T-helper 9 cell (primary cell): ENCODE measurements around the gene SDR42E1.

Experiments used
- DNase-seq: peaks from one replicate; pipeline ENCODE4 v3.0.0-alpha.2; 2020
- total RNA-seq, 2 donors: gene quantifications; one replicate each; lab custom pipeline; 2026; lab: John Stamatoyannopoulos, UW

The SDR42E1 gene, protein sequence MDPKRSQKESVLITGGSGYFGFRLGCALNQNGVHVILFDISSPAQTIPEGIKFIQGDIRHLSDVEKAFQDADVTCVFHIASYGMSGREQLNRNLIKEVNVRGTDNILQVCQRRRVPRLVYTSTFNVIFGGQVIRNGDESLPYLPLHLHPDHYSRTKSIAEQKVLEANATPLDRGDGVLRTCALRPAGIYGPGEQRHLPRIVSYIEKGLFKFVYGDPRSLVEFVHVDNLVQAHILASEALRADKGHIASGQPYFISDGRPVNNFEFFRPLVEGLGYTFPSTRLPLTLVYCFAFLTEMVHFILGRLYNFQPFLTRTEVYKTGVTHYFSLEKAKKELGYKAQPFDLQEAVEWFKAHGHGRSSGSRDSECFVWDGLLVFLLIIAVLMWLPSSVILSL
- 5.8 to 14.8 reads per million in 2 donors for total RNA-seq

- peak; percentile 29 for DNase-seq
Measured at GRCh38 chr16:82011199-82011641, at the start of gene SDR42E1. TSS of gene SDR42E1 (minus strand) at chr16:82011470. CDS start at chr16:82000858, 10,612 bp downstream.

DNA sequence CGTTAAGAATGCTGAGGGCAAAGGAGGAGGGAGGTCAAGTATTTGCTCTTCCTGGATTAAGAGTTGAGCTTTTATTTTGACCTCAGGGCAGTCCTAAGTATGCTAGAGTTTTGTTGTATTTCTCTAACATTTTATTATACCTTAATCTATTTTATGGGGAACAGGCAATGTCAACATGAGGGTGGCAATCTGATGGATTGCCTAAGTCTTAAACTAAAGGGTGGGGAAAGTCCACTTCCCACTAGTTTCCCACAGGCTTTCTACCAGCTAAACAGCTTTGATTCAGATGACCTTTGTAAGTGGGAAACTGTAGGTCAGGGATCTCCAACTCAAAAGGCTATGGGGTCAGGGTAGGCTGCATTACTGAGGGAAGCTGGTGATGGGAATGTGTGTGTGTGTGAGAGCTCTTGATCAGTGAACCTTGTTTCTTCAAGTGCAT is 48.7 kb upstream of the SDR42E1 start:
- DNase-seq: no peak

- DNase-seq: no peak
Measured at GRCh38 chr16:82059161-82059982, 48.1 kb upstream of the SDR42E1 start.

DNA sequence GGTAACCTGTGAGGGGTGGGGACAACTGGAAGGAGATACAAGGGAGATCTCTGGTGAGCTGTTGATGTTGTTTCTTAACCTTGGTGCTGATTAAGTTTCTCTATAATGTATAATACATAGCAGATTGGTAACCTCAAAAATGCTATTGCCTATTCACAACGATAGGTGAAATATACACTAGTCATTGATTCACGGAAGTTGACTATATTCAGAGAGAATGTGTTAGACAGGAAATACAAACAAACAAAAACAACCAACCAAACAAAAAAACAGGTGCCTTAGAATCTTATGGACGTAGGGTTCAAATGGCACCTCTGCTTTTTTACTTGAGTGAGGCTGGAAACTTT is 45.3 kb upstream of the SDR42E1 start:
- DNase-seq: no peak

DNA sequence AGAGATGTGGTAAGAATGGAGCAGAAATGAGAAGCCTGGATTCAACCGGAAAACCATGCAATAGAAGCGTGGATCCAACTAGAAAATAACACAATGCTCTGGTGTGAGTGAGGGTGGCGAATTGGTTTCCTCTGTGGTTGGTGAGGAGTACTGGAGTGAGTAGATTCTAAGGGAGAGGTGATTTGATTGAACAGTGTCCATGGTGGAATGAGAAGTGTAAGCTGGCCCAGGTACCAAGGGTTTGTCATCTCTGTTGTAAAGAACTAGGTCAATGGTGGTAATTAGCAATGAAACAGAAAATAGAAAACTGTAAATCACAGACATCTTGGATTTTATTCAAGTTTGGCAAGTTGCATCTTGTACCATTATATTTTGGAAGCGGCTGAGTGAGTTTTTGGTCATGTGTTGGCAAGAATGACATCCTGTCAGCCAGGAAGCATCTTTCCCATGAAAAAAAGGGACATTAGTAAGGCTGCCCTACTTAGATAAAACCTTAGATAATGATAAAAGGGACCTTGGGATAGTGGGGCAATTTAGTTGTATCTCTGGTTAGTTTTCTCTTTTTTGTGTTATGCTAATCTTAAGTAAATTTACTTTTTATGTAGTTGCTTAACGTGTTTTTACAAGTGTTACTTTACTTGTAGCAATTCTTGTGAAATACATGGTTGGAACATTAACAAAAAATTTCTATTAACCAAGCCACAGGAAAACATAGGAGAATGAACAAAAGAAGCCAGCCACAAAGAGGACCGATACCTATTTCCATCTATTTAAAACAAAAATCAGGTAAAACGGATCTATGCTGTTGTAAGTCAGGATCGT is 44.7 kb upstream of the SDR42E1 start:
- DNase-seq: no peak

DNA sequence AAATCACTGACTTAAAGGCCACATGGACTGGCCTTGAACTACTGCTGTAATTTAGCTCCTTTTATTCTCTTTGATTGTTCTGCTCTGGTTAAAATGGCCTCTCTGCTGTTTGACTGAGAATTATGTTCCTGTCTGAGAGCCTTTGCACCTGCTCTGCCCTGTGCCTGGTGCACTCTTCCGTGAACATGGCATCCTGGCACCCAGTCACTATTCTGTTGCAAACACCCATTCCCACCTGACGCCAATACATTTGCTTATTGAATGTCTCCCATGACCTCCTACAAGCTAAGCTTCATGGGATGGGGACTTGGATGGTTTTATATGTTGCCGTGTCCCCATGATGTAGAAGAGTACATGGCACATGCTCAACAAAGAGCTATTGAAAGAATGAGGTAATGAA is 43.8 kb upstream of the SDR42E1 start:
- DNase-seq: no peak

DNA sequence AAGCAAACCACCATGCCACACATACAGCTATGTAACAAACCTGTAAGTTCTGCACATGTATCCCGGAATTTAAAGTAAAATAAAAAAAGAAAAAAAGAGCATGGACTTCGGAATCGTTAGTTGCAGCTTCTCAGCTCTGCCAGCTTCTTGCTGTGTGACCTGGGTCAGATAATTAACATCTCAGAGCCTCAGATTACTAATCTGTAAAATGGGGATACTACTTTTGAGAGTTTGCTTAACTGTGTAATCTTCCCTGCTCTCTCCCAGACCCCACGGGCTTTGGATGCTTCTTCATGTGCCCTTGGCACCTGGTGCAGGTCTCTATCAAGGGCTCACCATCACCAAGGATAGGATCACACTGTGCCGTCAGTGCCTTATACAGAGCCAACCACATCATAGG is 40.4 kb upstream of the SDR42E1 start:
- no peak for DNase-seq

DNA sequence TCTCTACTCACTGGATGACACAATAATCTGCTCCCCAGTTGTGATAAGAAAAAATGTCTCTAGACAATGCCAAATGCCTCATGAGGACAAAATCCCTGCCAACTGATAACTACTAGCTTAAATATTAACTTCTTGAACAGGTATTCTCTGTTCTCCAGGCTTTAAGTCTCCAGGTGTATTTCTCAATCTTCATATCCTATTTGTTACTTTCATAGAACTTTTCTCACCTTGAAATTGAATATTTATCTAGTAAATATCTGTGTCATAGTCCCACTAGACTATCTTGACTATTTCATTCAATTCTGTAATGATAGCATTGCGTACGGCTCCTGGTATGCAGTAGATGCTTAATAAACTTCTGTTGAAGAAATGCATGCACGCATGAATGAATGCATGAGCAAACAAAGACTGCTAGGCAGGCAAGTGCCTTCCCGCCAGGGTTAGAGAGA is 39.7 kb upstream of the SDR42E1 start:
- DNase-seq: no peak

- DNase-seq: no peak
Measured at GRCh38 chr16:82050506-82050905, 39.2 kb upstream of the SDR42E1 start.

DNA sequence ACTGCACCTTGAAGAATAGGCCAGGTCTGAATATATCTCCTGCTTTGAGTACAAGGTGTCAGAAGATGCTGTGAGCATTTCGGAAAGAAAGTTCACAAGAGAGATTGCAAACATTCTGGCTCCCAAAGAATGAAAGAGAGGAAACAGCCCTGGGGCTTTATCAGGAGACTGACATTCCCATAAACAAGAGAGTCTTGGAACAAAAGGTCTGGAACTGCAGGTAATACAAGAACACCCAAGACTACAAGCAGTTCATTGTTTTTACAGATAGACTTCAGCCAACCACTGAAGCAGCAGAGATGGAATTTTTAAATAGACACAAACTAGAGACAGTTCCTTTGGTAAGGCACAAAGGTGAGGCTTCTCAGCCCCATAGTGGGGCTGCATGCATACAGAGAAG is 38.2 kb upstream of the SDR42E1 start:
- no peak for DNase-seq

GRCh38 chr16:82047787-82048186 is 36.5 kb upstream of the SDR42E1 start:
- DNase-seq: no peak

GRCh38 chr16:82047374-82047773 is 36.1 kb upstream of the SDR42E1 start:
- DNase-seq: no peak

GRCh38 chr16:82046941-82047340 is 35.7 kb upstream of the SDR42E1 start:
- no peak for DNase-seq

GRCh38 chr16:82046541-82046940 is 35.3 kb upstream of the SDR42E1 start:
- DNase-seq: no peak

DNA sequence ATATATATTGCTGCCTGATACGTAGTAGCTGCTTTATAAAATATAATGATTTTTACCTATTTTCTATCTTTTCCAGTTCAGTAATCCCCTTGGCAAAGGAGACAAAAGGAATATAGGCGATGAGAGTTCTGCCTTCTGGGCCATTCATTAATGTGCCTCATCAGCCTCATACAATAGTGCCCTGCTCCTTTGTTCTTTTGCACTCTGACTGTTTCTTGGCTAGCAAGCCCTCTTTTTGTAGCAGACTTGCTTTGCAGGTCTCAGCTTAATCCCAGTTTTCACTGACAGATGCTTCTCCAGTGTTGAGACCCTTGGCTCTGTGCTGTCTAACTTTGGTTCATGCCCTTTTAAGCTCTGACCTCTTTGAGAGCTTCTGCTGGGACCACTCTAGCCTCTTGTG is 34.2 kb upstream of the SDR42E1 start:
- DNase-seq: no peak

- no peak for DNase-seq
Measured at GRCh38 chr16:82044585-82044911, 33.3 kb upstream of the SDR42E1 start.

DNA sequence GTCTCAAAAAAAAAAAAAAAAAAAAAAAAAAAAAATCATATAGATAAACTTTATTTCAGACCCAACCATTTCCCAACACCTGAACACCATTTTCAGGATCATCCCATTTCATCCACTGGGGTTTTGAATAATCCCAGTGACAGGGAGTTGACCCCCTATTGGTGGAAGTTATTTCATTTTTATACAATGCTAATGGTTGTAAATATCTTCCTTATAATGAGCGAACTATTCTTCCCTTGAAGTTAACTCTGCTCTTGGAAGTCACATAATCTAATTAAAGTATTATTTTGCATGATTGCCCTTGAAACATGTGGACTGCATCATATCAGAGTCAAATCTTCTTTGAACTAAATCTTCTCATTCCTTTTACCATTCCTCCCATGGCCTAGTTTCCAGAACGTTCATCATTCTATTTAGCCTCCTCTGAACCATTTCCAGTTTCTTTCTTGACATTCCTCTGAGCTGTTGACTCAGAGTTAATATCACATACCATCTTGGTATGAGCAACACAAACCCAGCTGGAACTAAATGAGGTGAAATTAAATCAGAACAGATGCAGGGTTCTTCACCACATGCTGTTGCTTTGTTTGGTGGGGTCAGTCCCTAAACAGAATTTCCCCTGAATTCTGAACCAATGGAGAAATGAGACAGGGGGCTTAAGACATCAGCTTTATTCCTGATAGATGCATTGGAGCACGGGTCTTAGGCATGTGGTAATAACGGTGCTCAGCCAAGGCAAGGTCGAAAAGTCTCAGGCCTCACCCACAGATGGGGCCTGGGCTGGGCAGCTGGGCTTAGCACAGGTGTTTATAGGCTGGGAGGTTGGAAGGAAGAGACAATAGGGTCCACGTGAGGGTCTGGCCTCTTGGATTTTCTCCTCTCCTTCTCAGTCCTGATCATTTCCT is 32.7 kb upstream of the SDR42E1 start:
- no peak for DNase-seq

GRCh38 chr16:82042846-82043245 is 31.6 kb upstream of the SDR42E1 start:
- DNase-seq: no peak

DNA sequence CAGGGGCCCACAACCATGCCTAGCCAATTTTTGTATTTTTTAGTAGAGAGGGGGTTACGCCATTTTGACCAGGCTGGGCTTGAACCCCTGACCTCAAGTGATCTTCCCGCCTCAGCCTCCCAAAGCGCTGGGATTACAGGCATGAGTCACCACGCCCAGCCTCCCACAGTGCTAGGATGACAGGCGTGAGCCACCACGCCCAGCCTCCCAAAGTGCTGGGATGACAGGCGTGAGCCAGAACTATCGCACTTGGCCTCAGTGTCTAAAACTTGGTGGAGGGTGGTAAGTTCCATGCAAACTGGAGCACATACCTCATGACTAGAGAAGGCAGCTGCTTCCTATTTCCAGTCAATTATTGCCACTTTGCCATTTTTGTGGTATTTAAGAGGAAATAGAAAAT is 30.9 kb upstream of the SDR42E1 start:
- no peak for DNase-seq

DNA sequence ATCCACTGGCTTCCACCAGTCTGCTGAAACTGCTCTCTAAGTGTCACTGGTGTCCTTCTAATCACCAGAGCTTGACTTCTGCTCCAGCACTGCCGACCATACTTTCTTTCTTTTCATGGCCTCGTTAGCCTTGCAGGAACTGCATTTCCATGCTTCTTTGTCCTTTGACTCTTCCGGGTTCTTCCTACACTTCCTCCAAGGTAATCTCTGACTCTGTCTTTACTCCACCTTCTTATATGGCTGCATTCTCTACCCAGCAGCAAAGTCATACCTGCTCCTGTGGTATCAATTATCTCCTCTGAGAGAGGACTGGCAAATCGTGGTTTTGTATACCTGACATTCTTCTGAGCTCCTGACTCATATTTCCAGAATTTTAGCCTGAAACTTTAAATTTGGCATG is 30.3 kb upstream of the SDR42E1 start:
- DNase-seq: no peak

DNA sequence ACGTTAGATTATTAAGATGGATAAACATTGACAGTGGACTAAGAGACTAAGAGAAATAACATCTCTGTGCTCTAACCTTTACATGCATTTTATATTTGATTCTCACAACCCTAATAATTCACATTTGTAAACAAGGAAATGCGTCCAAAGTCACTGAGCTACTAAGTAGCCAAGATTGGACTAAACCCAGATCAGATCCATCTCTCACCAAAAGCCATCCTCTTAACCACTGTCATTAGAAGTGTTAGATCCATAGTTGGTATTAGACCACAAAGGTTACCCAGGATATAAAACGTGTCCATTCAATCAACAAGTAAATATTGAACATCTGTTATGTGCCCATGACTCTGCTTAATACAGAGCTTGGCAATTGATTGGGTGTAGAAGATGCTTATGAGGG is 29.0 kb upstream of the SDR42E1 start:
- no peak for DNase-seq

DNA sequence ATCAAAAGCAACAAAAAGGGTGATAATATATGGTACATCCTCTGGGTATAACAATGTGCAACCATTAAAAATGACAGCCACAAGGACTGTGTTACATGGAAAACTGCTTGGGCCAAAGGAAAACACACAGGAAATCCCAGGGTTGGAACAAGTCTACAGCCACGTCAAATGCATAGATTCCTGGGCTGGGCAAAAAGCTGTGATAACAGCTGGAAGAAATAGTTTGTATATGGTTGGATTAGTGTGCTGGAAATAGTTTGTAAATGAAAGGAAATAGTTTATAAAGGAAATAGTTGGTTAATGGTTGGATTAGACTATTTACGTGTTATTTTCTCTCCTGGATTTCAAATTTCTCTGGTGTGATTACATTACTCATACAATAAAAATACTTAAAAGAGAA is 26.4 kb upstream of the SDR42E1 start:
- no peak for DNase-seq
